ENCODE data around the gene TIAM1.

TIAM1 gene

GRCh38 chr21:31117128-31117916, 226.7 kb downstream of the TIAM1 start:
- DNase-seq: no peak

- no peak for DNase-seq
Measured at GRCh38 chr21:31115249-31115648, 228.8 kb downstream of the TIAM1 start.

- no peak for DNase-seq
Measured at GRCh38 chr21:31111093-31111492, 233.0 kb downstream of the TIAM1 start.

GRCh38 chr21:31110430-31110829, 233.6 kb downstream of the TIAM1 start:
- no peak for DNase-seq

- no peak for DNase-seq
Measured at GRCh38 chr21:31107871-31108270, 236.2 kb downstream of the TIAM1 start.

- no peak for DNase-seq
Measured at GRCh38 chr21:31107176-31107785, 236.8 kb downstream of the TIAM1 start.

- no peak for DNase-seq
Measured at GRCh38 chr21:31103571-31104265, 240.3 kb downstream of the TIAM1 start.

GRCh38 chr21:31103163-31103562, 240.9 kb downstream of the TIAM1 start:
- DNase-seq: no peak

- DNase-seq: no peak
Measured at GRCh38 chr21:31099122-31099521, 244.9 kb downstream of the TIAM1 start.

GRCh38 chr21:31098576-31099005, 245.5 kb downstream of the TIAM1 start:
- DNase-seq: peak; percentile 54

GRCh38 chr21:31092832-31093625, 251.0 kb downstream of the TIAM1 start:
- DNase-seq: no peak

- DNase-seq: no peak
Measured at GRCh38 chr21:31090376-31090775, 253.7 kb downstream of the TIAM1 start.

GRCh38 chr21:31088474-31088751, 255.6 kb downstream of the TIAM1 start:
- no peak for DNase-seq

GRCh38 chr21:31087639-31088473, 256.2 kb downstream of the TIAM1 start:
- DNase-seq: no peak

- no peak for DNase-seq
Measured at GRCh38 chr21:31084689-31085088, 259.4 kb downstream of the TIAM1 start.

GRCh38 chr21:31078796-31079195, 265.3 kb downstream of the TIAM1 start:
- DNase-seq: no peak

- no peak for DNase-seq
Measured at GRCh38 chr21:31078216-31078615, 265.8 kb downstream of the TIAM1 start.

- DNase-seq: no peak
Measured at GRCh38 chr21:31075848-31076247, 268.2 kb downstream of the TIAM1 start.

GRCh38 chr21:31072533-31072932, 271.5 kb downstream of the TIAM1 start:
- no peak for DNase-seq

Data from effector CD8-positive, alpha-beta T cell (primary cell).